ENCODE results near the gene BNIP3.
A peak's percentile ranks its signal among the peaks of the same experiment; 100 is the strongest.

Gene BNIP3

GRCh38 chr10:131949041-131949862, 32.5 kb downstream of the BNIP3 start:
- H3K4me3 Mint-ChIP-seq, result no peak overlapping the region
- DNase-seq, result no peak

GRCh38 chr10:131948501-131948900, 33.2 kb downstream of the BNIP3 start:
- H3K27me3 Mint-ChIP-seq (ENCODE audit: low read depth, poor library complexity), result no peaks in the 10 kb centered on the region
- no peak overlapping the region for H3K27ac Mint-ChIP-seq
- no peak overlapping the region for H3K4me3 Mint-ChIP-seq
- no peaks in the 10 kb centered on the region for H3K4me1 Mint-ChIP-seq
- TF ChIP-seq CTCF (IDR thresholded peaks at IDR 0.05), result no peak
- H3K36me3 Mint-ChIP-seq (ENCODE audit: low read depth), result peaks cover 80% of the 10 kb centered on the region
- no peaks in the 10 kb centered on the region for H3K9me3 Mint-ChIP-seq
- DNase-seq, result no peak

More at GRCh38 chr10:131949041-131949862, 32.5 kb downstream of the BNIP3 start:
- Mint-ChIP-seq H3K27me3 (ENCODE audit: low read depth, poor library complexity) (no peaks in the 10 kb centered on the region), H3K36me3 (ENCODE audit: low read depth) (peaks cover 81% of the 10 kb centered on the region), H3K27ac (no peak overlapping the region), H3K9me3 (no peaks in the 10 kb centered on the region), H3K4me1 (no peaks in the 10 kb centered on the region)
- no peak for TF ChIP-seq CTCF (IDR thresholded peaks at IDR 0.05)

GRCh38 chr10:131947631-131948347, 33.9 kb downstream of the BNIP3 start:
- H3K9me3 Mint-ChIP-seq, result no peaks in the 10 kb centered on the region
- H3K27me3 Mint-ChIP-seq (ENCODE audit: low read depth, poor library complexity), result no peaks in the 10 kb centered on the region
- H3K27ac Mint-ChIP-seq, result no peak overlapping the region
- no peak overlapping the region for H3K4me3 Mint-ChIP-seq
- no peak for DNase-seq
- no peak for TF ChIP-seq CTCF (IDR thresholded peaks at IDR 0.05)
- H3K36me3 Mint-ChIP-seq (ENCODE audit: low read depth), result peaks cover 83% of the 10 kb centered on the region
- no peaks in the 10 kb centered on the region for H3K4me1 Mint-ChIP-seq

GRCh38 chr10:131946880-131947279, 34.8 kb downstream of the BNIP3 start:
- Mint-ChIP-seq H3K27ac (no peak overlapping the region), H3K4me3 (no peak overlapping the region), H3K4me1 (no peaks in the 10 kb centered on the region), H3K9me3 (no peaks in the 10 kb centered on the region), H3K27me3 (ENCODE audit: low read depth, poor library complexity) (no peaks in the 10 kb centered on the region), H3K36me3 (ENCODE audit: low read depth) (peaks cover 82% of the 10 kb centered on the region)
- DNase-seq, result no peak
- no peak for TF ChIP-seq CTCF (IDR thresholded peaks at IDR 0.05)

- H3K27ac Mint-ChIP-seq, result peak overlapping the region; percentile 32
- peaks cover 83% of the 10 kb centered on the region for H3K36me3 Mint-ChIP-seq (ENCODE audit: low read depth)
- no peak for TF ChIP-seq CTCF (IDR thresholded peaks at IDR 0.05)
- H3K27me3 Mint-ChIP-seq (ENCODE audit: low read depth, poor library complexity), result no peaks in the 10 kb centered on the region
- no peak for DNase-seq
- no peak overlapping the region for H3K4me3 Mint-ChIP-seq
- no peaks in the 10 kb centered on the region for H3K9me3 Mint-ChIP-seq
- no peaks in the 10 kb centered on the region for H3K4me1 Mint-ChIP-seq
These were observed 35.4 kb downstream of the BNIP3 start for GRCh38 chr10:131946321-131946751.

Data from nephron progenitor cell (in vitro differentiated cells).